Ishikawa (cell line): ENCODE measurements around the gene KIF13A.
A peak's percentile ranks its signal among the peaks of the same experiment; 100 is the strongest.

Source experiments
- CEBPB ChIP-seq: IDR thresholded peaks from 2 replicates; pipeline ENCODE4 v1.6.1; 2012
- CREB1 ChIP-seq: IDR thresholded peaks from 2 replicates; pipeline ENCODE4 v1.6.1; 2012; ENCODE audit warnings: low read depth
- EGR1 ChIP-seq: IDR thresholded peaks from 2 replicates; pipeline ENCODE4 v1.6.1; 2012
- EP300 ChIP-seq: IDR thresholded peaks from 2 replicates; pipeline ENCODE4 v1.6.1; 2012; ENCODE audit warnings: borderline replicate concordance
- FOXM1 ChIP-seq: IDR thresholded peaks from 2 replicates; pipeline ENCODE4 v1.6.1; 2012; ENCODE audit warnings: low read depth, borderline replicate concordance
- NFIC ChIP-seq: IDR thresholded peaks from 2 replicates; pipeline ENCODE4 v1.6.1; 2012
- RAD21 ChIP-seq: IDR thresholded peaks from 2 replicates; pipeline ENCODE4 v1.6.1; 2012; ENCODE audit warnings: low read depth
- TAF1 ChIP-seq: IDR thresholded peaks from 2 replicates; pipeline ENCODE4 v1.6.1; 2012; ENCODE audit warnings: low read depth, mild to moderate bottlenecking
- TCF12 ChIP-seq: IDR thresholded peaks from 2 replicates; pipeline ENCODE4 v1.6.1; 2012; ENCODE audit warnings: low read depth
- TEAD4 ChIP-seq: IDR thresholded peaks from 2 replicates; pipeline ENCODE4 v1.6.1; 2012
- YY1 ChIP-seq: IDR thresholded peaks from 2 replicates; pipeline ENCODE4 v1.6.1; 2012; ENCODE audit warnings: low read depth
- ZBTB7A ChIP-seq: IDR thresholded peaks from 2 replicates; pipeline ENCODE4 v1.6.1; 2012; ENCODE audit warnings: low read depth
- TF ChIP-seq, protein P1 (sequence below): IDR thresholded peaks from 2 replicates; pipeline ENCODE4 v1.6.1; 2012
- TF ChIP-seq, protein P2 (sequence below): IDR thresholded peaks from 2 replicates; pipeline ENCODE4 v1.6.1; 2012; ENCODE audit warnings: low read depth, mild to moderate bottlenecking
- TF ChIP-seq, protein P3 (sequence below): IDR thresholded peaks from 2 replicates; pipeline ENCODE4 v1.6.1; 2012

The KIF13A gene

DNA sequence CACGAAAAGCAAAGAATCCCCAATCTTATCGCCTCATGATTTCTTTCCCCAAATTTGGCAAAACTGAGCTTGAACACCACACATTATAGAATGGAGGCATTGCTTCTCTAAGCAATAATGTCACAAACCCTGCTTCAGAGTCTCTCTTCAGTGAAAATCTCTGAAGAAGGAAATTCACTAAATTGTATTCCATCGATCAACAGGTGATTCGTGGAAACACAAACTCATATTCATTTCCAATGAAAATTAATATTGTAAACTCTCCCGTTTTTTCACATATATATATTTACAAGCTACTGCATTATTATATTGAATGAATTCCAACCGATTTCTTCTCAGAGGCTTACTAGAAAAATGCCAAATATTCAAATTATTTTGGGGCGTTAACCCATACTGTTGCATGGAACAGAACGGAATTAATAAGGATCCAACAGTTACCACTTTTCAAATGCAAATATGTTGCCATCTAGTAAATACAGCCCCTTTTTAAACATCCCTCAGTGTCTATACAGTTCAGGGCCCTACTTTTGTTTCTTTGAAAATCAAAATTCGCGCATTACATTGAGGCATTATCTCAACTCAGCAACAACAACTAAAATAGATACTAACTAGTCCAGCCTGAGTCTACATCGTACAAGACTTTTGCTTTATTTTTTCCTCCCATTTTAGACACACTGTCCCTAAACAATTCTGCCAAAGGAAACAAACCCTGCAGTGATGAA, 1.3 kb downstream of the KIF13A start:
- TF ChIP-seq TEAD4: no peak
- TF ChIP-seq TAF1: 0 out of 2 replicates have a peak, but pooled peaks have one; percentile 8

DNA sequence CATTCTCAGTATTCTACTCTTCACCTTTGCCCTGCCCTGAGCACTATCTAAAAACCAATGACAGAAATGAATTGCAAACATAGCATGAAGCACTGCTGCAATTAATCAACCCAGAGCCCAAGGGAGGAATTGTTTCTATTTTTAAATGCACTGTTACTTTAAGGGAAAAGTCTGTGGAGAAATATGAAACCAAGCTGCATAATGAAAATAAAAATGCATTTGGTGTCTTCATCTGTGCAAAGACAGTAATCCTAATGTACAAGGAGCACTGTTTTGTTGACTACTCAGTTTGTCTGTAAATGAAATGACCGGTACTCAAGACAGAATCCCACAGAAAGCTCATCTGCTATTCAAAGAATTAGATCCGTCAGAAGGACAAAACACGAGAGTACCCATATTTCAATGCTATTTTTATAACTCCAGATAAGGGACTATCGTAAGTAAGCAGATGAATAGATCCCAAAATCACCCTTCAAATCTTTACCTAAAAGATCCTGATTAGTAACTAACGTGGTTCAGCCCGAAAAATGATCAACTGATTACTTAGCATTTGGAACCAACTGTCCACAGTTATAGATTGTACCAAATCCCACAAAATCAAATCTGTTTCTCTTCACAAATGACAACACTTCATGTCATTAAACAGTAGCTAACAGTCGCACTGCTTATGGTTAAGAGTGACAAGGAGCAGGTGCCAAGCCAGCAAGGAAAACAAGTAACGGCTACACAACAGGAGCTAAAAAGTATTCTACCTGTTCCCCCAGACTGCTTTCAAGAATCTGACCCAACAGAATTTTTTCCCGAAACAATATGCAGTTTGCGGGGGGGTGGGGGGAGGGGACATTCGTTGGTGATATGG, 2.4 kb downstream of the KIF13A start:
- no peak for TF ChIP-seq EP300

DNA sequence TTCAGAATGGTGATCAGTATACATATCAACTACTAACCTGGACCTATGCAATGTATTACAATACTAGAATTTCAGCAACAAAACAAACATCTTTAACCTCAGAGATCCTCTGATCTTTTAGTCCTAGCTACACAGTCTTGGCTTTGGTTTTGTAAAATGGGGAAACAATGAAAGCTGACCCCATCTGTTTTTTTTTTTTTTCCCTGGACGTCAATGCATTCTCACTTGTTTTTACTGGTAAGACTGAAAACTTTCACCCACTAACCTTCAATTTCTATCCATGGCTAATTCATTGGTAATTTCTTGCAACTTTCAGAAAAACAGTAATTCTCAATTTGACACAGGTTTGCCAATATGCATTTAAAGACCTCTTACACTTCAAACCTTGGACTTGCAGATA, 3.0 kb downstream of the KIF13A start:
- TF ChIP-seq ZBTB7A (no peak), CEBPB (no peak), EGR1 (no peak), TCF12 (no peak), TAF1 (no peak), FOXM1 (no peak), NFIC (no peak), TEAD4 (no peak), YY1 (no peak), RAD21 (no peak), CREB1 (no peak)
- TF ChIP-seq, protein P1, sequence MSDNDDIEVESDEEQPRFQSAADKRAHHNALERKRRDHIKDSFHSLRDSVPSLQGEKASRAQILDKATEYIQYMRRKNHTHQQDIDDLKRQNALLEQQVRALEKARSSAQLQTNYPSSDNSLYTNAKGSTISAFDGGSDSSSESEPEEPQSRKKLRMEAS: no peak
- TF ChIP-seq, protein P2, sequence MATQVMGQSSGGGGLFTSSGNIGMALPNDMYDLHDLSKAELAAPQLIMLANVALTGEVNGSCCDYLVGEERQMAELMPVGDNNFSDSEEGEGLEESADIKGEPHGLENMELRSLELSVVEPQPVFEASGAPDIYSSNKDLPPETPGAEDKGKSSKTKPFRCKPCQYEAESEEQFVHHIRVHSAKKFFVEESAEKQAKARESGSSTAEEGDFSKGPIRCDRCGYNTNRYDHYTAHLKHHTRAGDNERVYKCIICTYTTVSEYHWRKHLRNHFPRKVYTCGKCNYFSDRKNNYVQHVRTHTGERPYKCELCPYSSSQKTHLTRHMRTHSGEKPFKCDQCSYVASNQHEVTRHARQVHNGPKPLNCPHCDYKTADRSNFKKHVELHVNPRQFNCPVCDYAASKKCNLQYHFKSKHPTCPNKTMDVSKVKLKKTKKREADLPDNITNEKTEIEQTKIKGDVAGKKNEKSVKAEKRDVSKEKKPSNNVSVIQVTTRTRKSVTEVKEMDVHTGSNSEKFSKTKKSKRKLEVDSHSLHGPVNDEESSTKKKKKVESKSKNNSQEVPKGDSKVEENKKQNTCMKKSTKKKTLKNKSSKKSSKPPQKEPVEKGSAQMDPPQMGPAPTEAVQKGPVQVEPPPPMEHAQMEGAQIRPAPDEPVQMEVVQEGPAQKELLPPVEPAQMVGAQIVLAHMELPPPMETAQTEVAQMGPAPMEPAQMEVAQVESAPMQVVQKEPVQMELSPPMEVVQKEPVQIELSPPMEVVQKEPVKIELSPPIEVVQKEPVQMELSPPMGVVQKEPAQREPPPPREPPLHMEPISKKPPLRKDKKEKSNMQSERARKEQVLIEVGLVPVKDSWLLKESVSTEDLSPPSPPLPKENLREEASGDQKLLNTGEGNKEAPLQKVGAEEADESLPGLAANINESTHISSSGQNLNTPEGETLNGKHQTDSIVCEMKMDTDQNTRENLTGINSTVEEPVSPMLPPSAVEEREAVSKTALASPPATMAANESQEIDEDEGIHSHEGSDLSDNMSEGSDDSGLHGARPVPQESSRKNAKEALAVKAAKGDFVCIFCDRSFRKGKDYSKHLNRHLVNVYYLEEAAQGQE: no peak
- TF ChIP-seq, protein P3, sequence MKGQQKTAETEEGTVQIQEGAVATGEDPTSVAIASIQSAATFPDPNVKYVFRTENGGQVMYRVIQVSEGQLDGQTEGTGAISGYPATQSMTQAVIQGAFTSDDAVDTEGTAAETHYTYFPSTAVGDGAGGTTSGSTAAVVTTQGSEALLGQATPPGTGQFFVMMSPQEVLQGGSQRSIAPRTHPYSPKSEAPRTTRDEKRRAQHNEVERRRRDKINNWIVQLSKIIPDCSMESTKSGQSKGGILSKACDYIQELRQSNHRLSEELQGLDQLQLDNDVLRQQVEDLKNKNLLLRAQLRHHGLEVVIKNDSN: no peak

DNA sequence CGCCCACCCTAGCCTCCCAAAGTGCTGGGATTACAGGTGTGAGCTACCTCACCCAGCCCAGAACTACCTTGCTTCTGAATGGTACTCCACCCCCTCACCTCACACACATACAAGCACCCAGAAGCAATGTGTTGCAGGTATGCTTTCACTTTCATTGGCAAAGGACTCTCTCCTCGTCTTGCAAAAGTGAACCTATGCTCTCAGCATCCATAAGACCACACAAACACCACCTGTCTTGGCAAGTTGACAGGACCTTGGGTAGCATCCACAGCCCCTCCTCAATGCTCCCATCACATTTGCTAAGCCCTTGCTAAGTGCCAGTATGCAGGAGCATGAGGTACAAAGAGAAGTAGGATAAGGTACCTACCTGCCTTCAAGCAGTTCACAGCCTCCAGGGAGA, 3.7 kb downstream of the KIF13A start:
- TF ChIP-seq, protein P1: no peak
- TF ChIP-seq CEBPB (no peak), TAF1 (no peak), CREB1 (no peak), NFIC (no peak), EP300 (no peak), FOXM1 (no peak), EGR1 (no peak), ZBTB7A (no peak)
- TF ChIP-seq, protein P3: no peak

DNA sequence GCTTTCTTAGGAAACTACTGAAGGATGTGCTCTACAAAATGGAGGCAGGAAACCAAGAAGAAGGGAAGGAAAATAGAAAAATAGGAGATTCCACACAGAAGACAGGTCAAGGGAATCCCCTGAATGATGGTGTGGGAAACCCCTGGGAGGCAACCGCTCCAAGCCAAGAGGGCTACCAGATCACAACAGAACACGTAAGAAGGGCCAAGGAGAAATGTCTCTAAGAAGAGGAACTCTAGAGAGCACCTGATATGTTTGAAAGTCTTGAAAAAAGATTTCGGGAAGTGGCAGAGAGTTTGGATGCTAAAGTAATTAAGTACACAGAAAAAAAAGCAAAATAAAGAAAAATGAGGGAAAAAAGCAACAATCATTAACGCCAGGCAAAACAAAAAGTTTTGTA, 7.1 kb downstream of the KIF13A start:
- TF ChIP-seq RAD21 (no peak), ZBTB7A (no peak)

DNA sequence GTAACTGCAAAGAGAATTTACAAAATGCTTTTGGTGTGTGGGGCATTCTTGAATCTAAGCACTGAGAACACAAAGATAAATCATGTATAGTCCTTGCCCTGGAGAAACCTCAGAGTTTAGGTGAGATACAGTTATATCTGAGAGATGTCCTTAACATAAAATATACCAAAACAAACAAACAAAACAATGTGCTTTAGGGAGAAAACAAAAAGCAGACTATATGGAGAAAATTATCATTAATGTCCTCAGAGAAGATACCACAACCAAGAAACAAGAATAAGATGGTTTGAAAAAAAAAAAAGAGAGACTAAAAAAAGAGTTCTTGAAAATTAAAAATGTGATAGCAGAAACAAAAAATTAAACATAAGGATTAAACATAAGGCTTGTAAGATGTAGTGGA, 8.0 kb downstream of the KIF13A start:
- no peak for TF ChIP-seq EP300
- no peak for TF ChIP-seq NFIC
- TF ChIP-seq, protein P1: no peak
- no peak for TF ChIP-seq ZBTB7A
- TF ChIP-seq RAD21: no peak
- TF ChIP-seq TCF12: no peak
- TF ChIP-seq, protein P3: no peak
- TF ChIP-seq TAF1: no peak
- no peak for TF ChIP-seq EGR1
- TF ChIP-seq YY1: no peak
- no peak for TF ChIP-seq CEBPB
- no peak for TF ChIP-seq TEAD4
- no peak for TF ChIP-seq CREB1
- TF ChIP-seq, protein P2: no peak
- no peak for TF ChIP-seq FOXM1
